Measurements from ENCODE around the gene EREG.

The EREG gene

DNA sequence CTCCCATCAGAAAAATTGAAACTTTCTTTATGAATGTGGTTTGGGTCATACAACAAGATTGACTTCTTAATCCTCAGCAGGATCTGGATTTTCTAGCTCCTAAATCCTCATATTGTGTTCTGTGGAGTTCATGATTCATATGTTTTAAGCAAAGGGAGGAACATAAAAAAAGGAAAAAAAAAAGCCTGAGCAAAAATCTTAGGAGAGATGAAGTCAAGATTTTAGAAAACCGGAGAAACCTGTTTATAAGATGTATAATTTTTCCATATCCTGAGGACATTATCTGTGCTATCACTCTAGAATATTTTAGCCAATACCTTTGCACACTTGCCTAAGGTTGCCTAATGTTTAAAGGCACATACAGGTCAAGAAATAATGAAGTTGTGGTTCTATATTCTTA is 7.0 kb upstream of the EREG start:
- ChIA-PET POLR2A (no interaction called here), CTCF (interaction anchor here (1.2 to 1.8 kb wide), 3 partner anchors 10 to 38 kb away, joined by 3 to 5 read pairs (median 4); no protein-coding TSS in a partner anchor)
- peaks cover 0 to 31% (median 7%) of the 10 kb centered on the region in 4 experiments for H3K4me1 ChIP-seq (ENCODE audit: control extremely low read depth in 1 of 4, control insufficient read depth in 4 of 4, insufficient read depth in 4 of 4, low read length in 3 of 4)
- H3K4me3 ChIP-seq (ENCODE audit: control insufficient read depth in 1 of 7, extremely low read depth in 1 of 7, insufficient read depth in 4 of 7, low read depth in 2 of 7, low read length in 6 of 7): no peak overlapping the region
- H3K27ac ChIP-seq (ENCODE audit: insufficient read depth in 1 of 2, low read depth in 1 of 2, low read length in 2 of 2, poor library complexity in 1 of 2, severe bottlenecking in 2 of 2): no peak overlapping the region
- no peaks in the 10 kb centered on the region for H3K27me3 ChIP-seq (replicated peaks in 2 of 5; ENCODE audit: control insufficient read depth in 4 of 5, insufficient read depth in 5 of 5, low read length in 4 of 5)
- no peaks in the 10 kb centered on the region for H3K36me3 ChIP-seq (ENCODE audit: control insufficient read depth in 4 of 4, insufficient read depth in 4 of 4, low read length in 3 of 4)
- no peak for DNase-seq
- H3K9me3 ChIP-seq (ENCODE audit: control extremely low read depth in 1 of 5, control insufficient read depth in 4 of 5, insufficient read depth in 2 of 5, low read depth in 1 of 5, low read length in 4 of 5): no peaks in the 10 kb centered on the region
- WGBS (ENCODE audit: insufficient coverage): no CpG with 5 or more reads among the region's 1 CpG

GRCh38 chr4:74361671-74362070 is 3.3 kb upstream of the EREG start:
- ChIA-PET CTCF (interaction anchor here (1.5 to 2.1 kb wide), 4 partner anchors 9 to 172 kb away, joined by 3 to 7 read pairs (median 6); no protein-coding TSS in a partner anchor), POLR2A (no interaction called here)
- Histone ChIP-seq H3K36me3 (ENCODE audit: control insufficient read depth in 4 of 4, insufficient read depth in 4 of 4, low read length in 3 of 4) (no peaks in the 10 kb centered on the region), H3K27ac (ENCODE audit: insufficient read depth in 1 of 2, low read depth in 1 of 2, low read length in 2 of 2, poor library complexity in 1 of 2, severe bottlenecking in 2 of 2) (peak overlapping the region in 1 of 2 experiments; percentile 34), H3K4me3 (ENCODE audit: control insufficient read depth in 1 of 7, extremely low read depth in 1 of 7, insufficient read depth in 4 of 7, low read depth in 2 of 7, low read length in 6 of 7) (peak overlapping the region in 2 of 7 experiments; percentile 11 to 19), H3K9me3 (ENCODE audit: control extremely low read depth in 1 of 5, control insufficient read depth in 4 of 5, insufficient read depth in 2 of 5, low read depth in 1 of 5, low read length in 4 of 5) (no peaks in the 10 kb centered on the region), H3K27me3 (replicated peaks in 2 of 5; ENCODE audit: control insufficient read depth in 4 of 5, insufficient read depth in 5 of 5, low read length in 4 of 5) (no peaks in the 10 kb centered on the region), H3K4me1 (ENCODE audit: control extremely low read depth in 1 of 4, control insufficient read depth in 4 of 4, insufficient read depth in 4 of 4, low read length in 3 of 4) (peaks cover 0 to 35% (median 12%) of the 10 kb centered on the region in 4 experiments)
- no peak for DNase-seq
- WGBS (ENCODE audit: insufficient coverage): 17% methylated on average over 1 of the region's 4 CpGs

DNA sequence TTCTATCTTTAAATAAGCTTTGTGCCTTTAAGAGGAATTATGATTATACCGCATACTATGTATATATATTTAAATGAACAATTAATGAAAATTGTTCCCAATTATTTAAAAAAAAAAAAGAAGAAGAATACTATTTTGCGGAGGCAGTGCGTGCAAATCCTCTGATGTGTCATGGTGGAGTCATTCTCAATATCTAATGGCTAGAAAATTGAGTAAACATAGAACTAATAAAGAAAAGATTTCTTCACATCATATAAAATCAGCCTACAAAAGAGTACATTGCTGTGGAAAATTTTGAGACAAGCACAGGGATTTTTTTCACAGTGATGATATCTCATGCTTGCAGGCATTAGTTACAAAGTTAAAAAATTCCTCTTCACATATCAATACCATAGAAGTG is 2.6 kb upstream of the EREG start:
- Histone ChIP-seq H3K4me3 (ENCODE audit: control insufficient read depth in 1 of 7, extremely low read depth in 1 of 7, insufficient read depth in 4 of 7, low read depth in 2 of 7, low read length in 6 of 7) (no peak overlapping the region), H3K27ac (ENCODE audit: insufficient read depth in 1 of 2, low read depth in 1 of 2, low read length in 2 of 2, poor library complexity in 1 of 2, severe bottlenecking in 2 of 2) (no peak overlapping the region), H3K9me3 (ENCODE audit: control extremely low read depth in 1 of 5, control insufficient read depth in 4 of 5, insufficient read depth in 2 of 5, low read depth in 1 of 5, low read length in 4 of 5) (no peaks in the 10 kb centered on the region), H3K36me3 (ENCODE audit: control insufficient read depth in 4 of 4, insufficient read depth in 4 of 4, low read length in 3 of 4) (no peaks in the 10 kb centered on the region), H3K4me1 (ENCODE audit: control extremely low read depth in 1 of 4, control insufficient read depth in 4 of 4, insufficient read depth in 4 of 4, low read length in 3 of 4) (peaks cover 0 to 42% (median 14%) of the 10 kb centered on the region in 4 experiments), H3K27me3 (replicated peaks in 2 of 5; ENCODE audit: control insufficient read depth in 4 of 5, insufficient read depth in 5 of 5, low read length in 4 of 5) (no peaks in the 10 kb centered on the region)
- DNase-seq: no peak
- POLR2A ChIA-PET: no interaction called here
- no CpG with 5 or more reads among the region's 3 CpGs for WGBS (ENCODE audit: insufficient coverage)
- CTCF ChIA-PET: interaction anchor here (0.9 to 2.0 kb wide), 3 partner anchors 29 to 171 kb away, joined by 3 to 7 read pairs (median 3); no protein-coding TSS in a partner anchor

GRCh38 chr4:74364256-74364651 is 691 bp upstream of the EREG start:
- no peak for DNase-seq
- peak overlapping the region; percentile 46 to 94 (median 90) for H3K4me3 ChIP-seq (ENCODE audit: control insufficient read depth in 1 of 7, extremely low read depth in 1 of 7, insufficient read depth in 4 of 7, low read depth in 2 of 7, low read length in 6 of 7)
- H3K27me3 ChIP-seq (replicated peaks in 2 of 5; ENCODE audit: control insufficient read depth in 4 of 5, insufficient read depth in 5 of 5, low read length in 4 of 5): no peaks in the 10 kb centered on the region
- peak overlapping the region; percentile 92 to 94 for H3K27ac ChIP-seq (ENCODE audit: insufficient read depth in 1 of 2, low read depth in 1 of 2, low read length in 2 of 2, poor library complexity in 1 of 2, severe bottlenecking in 2 of 2)
- H3K36me3 ChIP-seq (ENCODE audit: control insufficient read depth in 4 of 4, insufficient read depth in 4 of 4, low read length in 3 of 4): peaks cover 0 to 3% (median 0%) of the 10 kb centered on the region in 4 experiments
- peaks cover 0 to 55% (median 19%) of the 10 kb centered on the region in 4 experiments for H3K4me1 ChIP-seq (ENCODE audit: control extremely low read depth in 1 of 4, control insufficient read depth in 4 of 4, insufficient read depth in 4 of 4, low read length in 3 of 4)
- POLR2A ChIA-PET: interaction anchor here (1.0 to 1.4 kb wide), 3 partner anchors 13 to 43 kb away, joined by 3 to 4 read pairs (median 3); no protein-coding TSS in a partner anchor
- CTCF ChIA-PET: interaction anchor here (1.2 to 2.5 kb wide), 6 partner anchors 10 to 259 kb away, joined by 3 to 11 read pairs (median 4); no protein-coding TSS in a partner anchor
- 0% methylated on average over 6 of the region's 8 CpGs for WGBS (ENCODE audit: insufficient coverage)
- H3K9me3 ChIP-seq (ENCODE audit: control extremely low read depth in 1 of 5, control insufficient read depth in 4 of 5, insufficient read depth in 2 of 5, low read depth in 1 of 5, low read length in 4 of 5): no peaks in the 10 kb centered on the region

DNA sequence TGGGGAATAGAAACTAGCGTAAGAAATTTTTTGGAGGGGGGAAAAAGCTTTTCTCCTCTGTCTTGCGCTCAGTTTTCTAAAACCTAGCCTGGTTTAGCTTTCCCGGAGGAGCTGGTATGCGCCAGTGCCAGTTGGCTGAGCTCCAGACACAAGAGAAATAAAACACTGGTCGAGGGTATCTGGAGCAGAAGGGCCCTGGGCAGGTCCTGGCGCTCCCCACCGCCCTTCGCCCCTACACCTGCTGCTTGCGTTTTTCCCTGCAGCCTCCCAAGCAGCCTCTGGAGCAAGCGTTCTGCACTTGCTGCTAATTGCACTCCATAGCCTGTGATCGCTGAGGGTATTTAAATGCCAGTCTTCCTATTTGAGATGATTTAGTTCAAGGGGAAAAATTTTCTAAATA is 816 bp downstream of the EREG start:
- Histone ChIP-seq H3K27ac (ENCODE audit: insufficient read depth in 1 of 2, low read depth in 1 of 2, low read length in 2 of 2, poor library complexity in 1 of 2, severe bottlenecking in 2 of 2) (peak overlapping the region; percentile 92 to 94), H3K36me3 (ENCODE audit: control insufficient read depth in 4 of 4, insufficient read depth in 4 of 4, low read length in 3 of 4) (peaks cover 0 to 3% (median 0%) of the 10 kb centered on the region in 4 experiments), H3K4me1 (ENCODE audit: control extremely low read depth in 1 of 4, control insufficient read depth in 4 of 4, insufficient read depth in 4 of 4, low read length in 3 of 4) (peaks cover 0 to 65% (median 22%) of the 10 kb centered on the region in 4 experiments), H3K9me3 (ENCODE audit: control extremely low read depth in 1 of 5, control insufficient read depth in 4 of 5, insufficient read depth in 2 of 5, low read depth in 1 of 5, low read length in 4 of 5) (no peaks in the 10 kb centered on the region), H3K4me3 (ENCODE audit: control insufficient read depth in 1 of 7, extremely low read depth in 1 of 7, insufficient read depth in 4 of 7, low read depth in 2 of 7, low read length in 6 of 7) (peak overlapping the region in 6 of 7 experiments; percentile 40 to 94 (median 88)), H3K27me3 (replicated peaks in 2 of 5; ENCODE audit: control insufficient read depth in 4 of 5, insufficient read depth in 5 of 5, low read length in 4 of 5) (no peaks in the 10 kb centered on the region)
- POLR2A ChIA-PET: interaction anchor here (0.6 to 0.7 kb wide), 2 partner anchors 34 to 45 kb away, joined by 3 read pairs; no protein-coding TSS in a partner anchor
- CTCF ChIA-PET: interaction anchor here (0.7 to 2.5 kb wide), 10 partner anchors 11 to 102 kb away, joined by 3 to 11 read pairs (median 4); no protein-coding TSS in a partner anchor
- WGBS (ENCODE audit: insufficient coverage): 0% methylated on average over 7 of the region's 11 CpGs
- DNase-seq: peak in 2 of 3 donors; percentile 40 to 53

DNA sequence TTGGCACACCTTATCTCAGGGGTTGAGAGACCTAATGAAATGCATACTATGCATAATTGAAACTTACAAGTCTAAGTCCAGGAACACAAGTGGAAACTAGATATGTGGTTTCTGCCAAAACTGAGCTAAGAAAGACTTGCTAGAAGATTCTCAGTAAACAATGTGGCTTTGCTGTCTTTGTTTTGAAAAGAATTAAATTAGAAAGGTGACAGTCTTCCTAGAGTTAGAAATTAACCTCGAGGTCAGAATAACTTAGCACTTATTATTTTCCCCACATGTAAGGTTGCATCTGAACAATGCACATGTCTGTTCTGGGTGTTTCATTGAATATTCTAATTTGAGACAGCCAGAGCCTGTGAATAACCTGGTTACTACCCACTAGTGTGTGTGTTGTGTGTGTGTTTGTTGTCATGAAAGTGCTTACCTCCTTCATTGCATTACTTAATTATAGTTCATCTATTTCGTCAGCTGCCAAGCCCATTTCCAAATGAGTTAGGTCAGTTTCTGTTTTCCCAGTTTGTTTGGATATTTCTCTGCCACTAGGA is 1.5 kb downstream of the EREG start:
- Histone ChIP-seq H3K4me1 (ENCODE audit: control extremely low read depth in 1 of 4, control insufficient read depth in 4 of 4, insufficient read depth in 4 of 4, low read length in 3 of 4) (peaks cover 0 to 71% (median 22%) of the 10 kb centered on the region in 4 experiments), H3K27ac (ENCODE audit: insufficient read depth in 1 of 2, low read depth in 1 of 2, low read length in 2 of 2, poor library complexity in 1 of 2, severe bottlenecking in 2 of 2) (peak overlapping the region; percentile 92 to 94), H3K36me3 (ENCODE audit: control insufficient read depth in 4 of 4, insufficient read depth in 4 of 4, low read length in 3 of 4) (peaks cover 0 to 3% (median 0%) of the 10 kb centered on the region in 4 experiments), H3K9me3 (ENCODE audit: control extremely low read depth in 1 of 5, control insufficient read depth in 4 of 5, insufficient read depth in 2 of 5, low read depth in 1 of 5, low read length in 4 of 5) (no peaks in the 10 kb centered on the region), H3K4me3 (ENCODE audit: control insufficient read depth in 1 of 7, extremely low read depth in 1 of 7, insufficient read depth in 4 of 7, low read depth in 2 of 7, low read length in 6 of 7) (peak overlapping the region in 4 of 7 experiments; percentile 85 to 94 (median 91)), H3K27me3 (replicated peaks in 2 of 5; ENCODE audit: control insufficient read depth in 4 of 5, insufficient read depth in 5 of 5, low read length in 4 of 5) (no peaks in the 10 kb centered on the region)
- CTCF ChIA-PET: interaction anchor here (1.5 to 1.7 kb wide), 3 partner anchors 36 to 49 kb away, joined by 4 to 6 read pairs (median 4); no protein-coding TSS in a partner anchor
- WGBS (ENCODE audit: insufficient coverage): no CpG with 5 or more reads among the region's 2 CpGs
- POLR2A ChIA-PET: no interaction called here
- peak in 1 of 3 donors; percentile 35 for DNase-seq

All from common myeloid progenitor, CD34-positive (primary cell).